CD4-positive, CD25-positive, alpha-beta regulatory T cell (primary cell): ENCODE results near the gene BBX. TPM values are rescaled to one million over a fixed set of nuclear protein-coding genes. Genes with fewer than 3 reads are reported as not detected.
A peak's percentile ranks its signal among the peaks of the same experiment; 100 is the strongest.

ENCODE experiments used
- ATAC-seq, 2 donors: fragments of 150-1000 bp; cut with Tn5 transposase; one replicate each; pipeline ENCODE4 v1.10.0; 2021; ENCODE audit warnings: low read depth in 2 of 2, moderate number of reproducible peaks in 2 of 2, moderate library complexity in 1 of 2
- DNase-seq, 3 donors: peaks; one replicate each; pipeline versions ENCODE4 v3.0.0 to v3.0.0-alpha.2; 2012 to 2022; ENCODE audit warnings: mixed read lengths in 1 of 3
- H3K27ac ChIP-seq: one replicate; pipeline ENCODE4 v1.7.0; 2013; ENCODE audit warnings: mild to moderate bottlenecking, low read length; ENCODE audit not compliant: insufficient read depth, poor library complexity, severe bottlenecking
- H3K27me3 ChIP-seq: one replicate; pipeline ENCODE4 v1.7.0; 2013; ENCODE audit warnings: low read length; ENCODE audit not compliant: control insufficient read depth, insufficient read depth
- H3K36me3 ChIP-seq: one replicate; pipeline ENCODE4 v1.7.0; 2013; ENCODE audit warnings: mild to moderate bottlenecking, low read length, moderate library complexity; ENCODE audit not compliant: control insufficient read depth, insufficient read depth
- H3K4me1 ChIP-seq: 2 replicates; pipeline ENCODE4 v1.7.0; 2013; ENCODE audit warnings: mild to moderate bottlenecking, low read length; ENCODE audit not compliant: insufficient read depth, control insufficient read depth, poor library complexity, severe bottlenecking
- H3K4me3 ChIP-seq: one replicate; pipeline ENCODE4 v1.7.0; 2013; ENCODE audit warnings: low read depth, mild to moderate bottlenecking, low read length, moderate library complexity
- H3K9me3 ChIP-seq, 2 experiments: 1 replicate in 1 of 2; 2 replicates in 1 of 2; pipeline ENCODE4 v1.7.0; 2013; ENCODE audit warnings: low read length in 2 of 2, mild to moderate bottlenecking in 1 of 2, moderate library complexity in 1 of 2; ENCODE audit not compliant: control insufficient read depth in 2 of 2
- H3K27ac Mint-ChIP-seq, 3 donors: one replicate each; pipeline ENCODE4 v1.8.0; 2020 to 2022; ENCODE audit warnings: mild to moderate bottlenecking in 3 of 3, mixed read lengths in 3 of 3, moderate library complexity in 2 of 3
- H3K27me3 Mint-ChIP-seq: one replicate; pipeline ENCODE4 v1.8.0; 2022; ENCODE audit warnings: mild to moderate bottlenecking, mixed read lengths
- H3K36me3 Mint-ChIP-seq: one replicate; pipeline ENCODE4 v1.8.0; 2020; ENCODE audit warnings: mixed read lengths
- H3K4me1 Mint-ChIP-seq, 4 donors: one replicate each; pipeline ENCODE4 v1.8.0; 2020 to 2022; ENCODE audit warnings: mixed read lengths in 4 of 4, mild to moderate bottlenecking in 1 of 4
- H3K4me3 Mint-ChIP-seq, 4 donors: one replicate each; pipeline ENCODE4 v1.8.0; 2020 to 2022; ENCODE audit warnings: mild to moderate bottlenecking in 4 of 4, mixed read lengths in 4 of 4, moderate library complexity in 3 of 4
- H3K9me3 Mint-ChIP-seq, 7 donors: one replicate each; pipeline ENCODE4 v1.8.0; 2020 to 2022; ENCODE audit warnings: mixed read lengths in 7 of 7, mild to moderate bottlenecking in 3 of 7, moderate library complexity in 2 of 7
- polyA plus RNA-seq, 4 donors: library from polyadenylated mRNA; unstranded; fragments of 300-500 nt; fragmentation: Illumina TruSeq; gene quantifications; one replicate each; pipeline ENCODE4 v1.2.3, GENCODE V29; 2021
- total RNA-seq: library from RNA; stranded (reverse); gene quantifications from one replicate; pipeline ENCODE4 v1.2.3, GENCODE V29; 2022

Gene BBX
- total and polyA plus RNA-seq, 5 donors from 2014 or later: 62.1 to 96.2 (median 82.8) TPM

- Histone ChIP-seq H3K9me3 (no peaks in the 10 kb centered on the region), H3K27me3 (no peaks in the 10 kb centered on the region)
- peaks cover 0 to 12% (median 5%) of the 10 kb centered on the region in 4 donors for H3K4me1 Mint-ChIP-seq
Observed at GRCh38 chr3:107772016-107772415, 249.3 kb downstream of the BBX start.

DNA sequence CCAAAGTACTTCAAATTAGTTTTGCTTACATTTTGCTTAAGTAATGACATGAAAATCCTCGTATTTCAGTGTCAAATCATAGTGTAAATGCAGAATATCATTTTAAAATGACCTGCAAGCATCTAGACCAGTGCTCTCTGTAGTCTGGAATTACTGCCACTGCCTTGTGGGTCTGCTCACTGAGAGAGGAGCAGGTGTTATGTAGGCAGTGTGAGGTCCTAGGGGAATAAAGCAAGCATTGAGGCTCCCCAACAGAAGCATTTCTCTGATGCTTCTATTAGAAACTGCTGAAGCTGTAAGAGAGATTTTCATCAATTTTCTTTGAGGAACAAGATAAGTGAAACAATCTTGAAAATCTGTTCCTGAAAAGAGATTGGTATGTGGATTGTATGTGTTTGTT, 253.2 kb downstream of the BBX start:
- Mint-ChIP-seq H3K36me3 (peaks cover 52% of the 10 kb centered on the region), H3K27me3 (no peaks in the 10 kb centered on the region), H3K27ac (no peak overlapping the region), H3K9me3 (no peaks in the 10 kb centered on the region), H3K4me1 (peaks cover 0 to 10% (median under 1%) of the 10 kb centered on the region in 4 donors), H3K4me3 (no peak overlapping the region)
- DNase-seq (no peak), ATAC-seq (no peak)
- Histone ChIP-seq H3K27ac (no peak overlapping the region), H3K36me3 (peaks cover 55% of the 10 kb centered on the region), H3K27me3 (no peaks in the 10 kb centered on the region), H3K4me3 (no peak overlapping the region), H3K4me1 (no peaks in the 10 kb centered on the region), H3K9me3 (no peaks in the 10 kb centered on the region)

More at GRCh38 chr3:107772016-107772415, 249.3 kb downstream of the BBX start:
- H3K36me3 Mint-ChIP-seq: peaks cover 44% of the 10 kb centered on the region
- H3K27ac ChIP-seq: no peak overlapping the region
- H3K36me3 ChIP-seq: peaks cover 30% of the 10 kb centered on the region
- H3K4me1 ChIP-seq: no peaks in the 10 kb centered on the region
- no peaks in the 10 kb centered on the region for H3K27me3 Mint-ChIP-seq
- no peak overlapping the region for H3K27ac Mint-ChIP-seq
- DNase-seq (no peak), ATAC-seq (no peak)
- H3K4me3 Mint-ChIP-seq: no peak overlapping the region
- no peak overlapping the region for H3K4me3 ChIP-seq
- no peaks in the 10 kb centered on the region for H3K9me3 Mint-ChIP-seq

GRCh38 chr3:107781253-107781652, 258.5 kb downstream of the BBX start:
- no peak overlapping the region for H3K27ac Mint-ChIP-seq
- H3K36me3 Mint-ChIP-seq: peaks cover 54% of the 10 kb centered on the region
- H3K36me3 ChIP-seq: peaks cover 51% of the 10 kb centered on the region
- no peaks in the 10 kb centered on the region for H3K27me3 Mint-ChIP-seq
- no peak overlapping the region for H3K4me3 ChIP-seq
- peaks cover 0 to 18% (median 0%) of the 10 kb centered on the region in 4 donors for H3K4me1 Mint-ChIP-seq
- H3K27ac ChIP-seq: no peak overlapping the region
- H3K4me3 Mint-ChIP-seq: no peak overlapping the region
- H3K27me3 ChIP-seq: no peaks in the 10 kb centered on the region
- ATAC-seq (no peak), DNase-seq (no peak)
- H3K9me3 ChIP-seq: no peaks in the 10 kb centered on the region
- H3K4me1 ChIP-seq: no peaks in the 10 kb centered on the region
- peaks cover 0 to 1% (median 0%) of the 10 kb centered on the region in 7 donors for H3K9me3 Mint-ChIP-seq

DNA sequence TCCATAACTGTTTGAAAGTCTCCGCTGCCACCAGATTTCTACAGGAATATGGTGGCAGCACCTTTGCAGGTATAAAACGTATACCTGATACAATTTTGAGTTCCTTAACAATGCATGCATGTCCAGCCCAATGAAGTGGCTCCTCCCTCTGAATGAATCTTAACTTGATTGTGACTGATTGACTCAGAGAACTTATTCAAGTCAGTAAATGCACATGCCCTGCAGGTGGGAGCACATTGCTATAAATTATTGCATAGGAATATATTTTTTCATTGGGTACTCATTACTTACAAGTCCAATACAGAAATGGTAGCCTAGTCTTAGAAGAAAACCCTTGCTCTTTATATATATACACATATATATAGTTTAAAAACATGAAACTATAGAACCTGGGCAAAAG, 259.3 kb downstream of the BBX start:
- Mint-ChIP-seq H3K4me3 (no peak overlapping the region), H3K9me3 (peaks cover 0 to 1% (median 0%) of the 10 kb centered on the region in 7 donors), H3K27me3 (no peaks in the 10 kb centered on the region), H3K4me1 (peaks cover 0 to 18% (median under 1%) of the 10 kb centered on the region in 4 donors), H3K27ac (no peak overlapping the region), H3K36me3 (peaks cover 62% of the 10 kb centered on the region)
- Histone ChIP-seq H3K27me3 (no peaks in the 10 kb centered on the region), H3K36me3 (peaks cover 48% of the 10 kb centered on the region), H3K4me1 (no peaks in the 10 kb centered on the region), H3K9me3 (no peaks in the 10 kb centered on the region), H3K4me3 (no peak overlapping the region), H3K27ac (no peak overlapping the region)
- ATAC-seq: no peak
- no peak for DNase-seq

DNA sequence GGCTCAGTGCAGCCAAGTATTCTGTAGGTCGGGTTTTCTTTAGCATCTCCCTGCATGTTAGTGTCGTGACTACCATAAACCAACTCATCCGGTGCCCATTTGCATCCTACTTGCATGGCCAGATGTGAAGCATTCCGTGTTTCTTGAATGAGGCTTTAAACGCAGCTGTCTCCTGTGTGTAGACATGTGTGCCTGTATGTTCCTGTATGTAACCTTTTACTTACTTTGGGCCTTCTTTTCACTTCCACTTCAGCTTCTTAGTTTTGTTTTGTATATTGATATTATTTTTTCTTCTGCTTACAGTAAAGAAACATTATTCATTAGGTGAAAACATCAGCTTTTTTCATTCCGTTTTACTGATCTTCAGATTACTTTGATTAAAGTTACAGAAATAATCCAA, 267.9 kb downstream of the BBX start:
- Mint-ChIP-seq H3K27ac (no peak overlapping the region), H3K4me3 (no peak overlapping the region), H3K9me3 (no peaks in the 10 kb centered on the region), H3K27me3 (no peaks in the 10 kb centered on the region), H3K4me1 (peaks cover 0 to 16% (median 6%) of the 10 kb centered on the region in 4 donors), H3K36me3 (peaks cover 46% of the 10 kb centered on the region)
- Histone ChIP-seq H3K4me1 (no peaks in the 10 kb centered on the region), H3K9me3 (no peaks in the 10 kb centered on the region), H3K27me3 (no peaks in the 10 kb centered on the region), H3K36me3 (peaks cover 32% of the 10 kb centered on the region), H3K4me3 (no peak overlapping the region), H3K27ac (no peak overlapping the region)
- ATAC-seq (no peak), DNase-seq (no peak)

DNA sequence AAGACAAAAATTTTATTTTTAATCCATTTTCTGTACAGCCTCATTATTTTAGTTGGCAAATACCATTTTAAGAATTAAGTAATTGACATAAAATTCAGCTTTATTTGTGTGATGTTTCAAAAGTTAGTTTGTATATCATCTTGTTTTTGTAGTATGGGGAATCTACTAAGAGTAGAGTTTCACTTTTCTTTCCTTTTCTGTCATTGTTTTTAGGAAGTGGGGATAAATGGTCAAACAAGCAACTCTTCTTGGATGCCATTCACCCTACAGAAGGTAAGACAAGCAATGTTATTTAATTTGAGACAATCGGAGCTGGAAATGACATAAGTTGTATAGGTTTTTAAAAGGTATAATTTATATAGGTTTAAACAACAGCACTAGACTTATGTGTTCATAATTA, 268.3 kb downstream of the BBX start:
- Histone ChIP-seq H3K27me3 (no peaks in the 10 kb centered on the region), H3K27ac (no peak overlapping the region), H3K9me3 (no peaks in the 10 kb centered on the region), H3K36me3 (peaks cover 34% of the 10 kb centered on the region), H3K4me3 (no peak overlapping the region), H3K4me1 (no peaks in the 10 kb centered on the region)
- Mint-ChIP-seq H3K27me3 (no peaks in the 10 kb centered on the region), H3K4me3 (no peak overlapping the region), H3K4me1 (peaks cover 0 to 17% (median 5%) of the 10 kb centered on the region in 4 donors), H3K27ac (no peak overlapping the region), H3K36me3 (peaks cover 45% of the 10 kb centered on the region), H3K9me3 (no peaks in the 10 kb centered on the region)
- no peak for DNase-seq
- no peak for ATAC-seq

DNA sequence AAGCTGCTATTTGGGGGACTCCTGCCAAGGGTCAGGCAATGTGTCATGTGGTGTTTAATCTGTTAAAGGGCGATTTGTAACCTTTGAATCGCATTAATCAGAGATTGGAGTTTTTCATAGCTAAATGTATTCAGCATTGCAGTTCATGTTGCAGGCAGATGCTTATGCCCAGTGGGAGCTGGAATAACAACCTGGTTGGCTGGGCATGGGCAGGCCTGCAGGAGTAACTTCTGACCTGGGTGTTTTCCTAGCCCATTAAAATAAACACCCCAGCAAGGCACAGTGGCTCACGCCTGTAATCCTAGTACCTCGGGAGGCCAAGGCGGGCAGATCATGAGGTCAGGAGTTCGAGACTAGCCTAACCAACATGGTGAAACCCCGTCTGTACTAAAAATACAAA, 268.7 kb downstream of the BBX start:
- Histone ChIP-seq H3K9me3 (no peaks in the 10 kb centered on the region), H3K4me3 (no peak overlapping the region), H3K27ac (no peak overlapping the region), H3K27me3 (no peaks in the 10 kb centered on the region), H3K4me1 (no peaks in the 10 kb centered on the region), H3K36me3 (peaks cover 34% of the 10 kb centered on the region)
- Mint-ChIP-seq H3K9me3 (no peaks in the 10 kb centered on the region), H3K36me3 (peaks cover 43% of the 10 kb centered on the region), H3K27ac (no peak overlapping the region), H3K27me3 (no peaks in the 10 kb centered on the region), H3K4me3 (no peak overlapping the region), H3K4me1 (peaks cover 0 to 20% (median 7%) of the 10 kb centered on the region in 4 donors)
- no peak for DNase-seq
- ATAC-seq: no peak

- H3K36me3 Mint-ChIP-seq: peaks cover 40% of the 10 kb centered on the region
- no peak overlapping the region for H3K4me3 Mint-ChIP-seq
- H3K27me3 Mint-ChIP-seq: no peaks in the 10 kb centered on the region
- no peaks in the 10 kb centered on the region for H3K9me3 Mint-ChIP-seq
- Histone ChIP-seq H3K27me3 (no peaks in the 10 kb centered on the region), H3K36me3 (peaks cover 44% of the 10 kb centered on the region), H3K4me1 (no peaks in the 10 kb centered on the region), H3K4me3 (no peak overlapping the region), H3K27ac (no peak overlapping the region), H3K9me3 (no peaks in the 10 kb centered on the region)
- H3K27ac Mint-ChIP-seq: peak overlapping the region in 1 of 3 donors; percentile 4
- DNase-seq: no peak
- no peak for ATAC-seq
- H3K4me1 Mint-ChIP-seq: peaks cover 0 to 11% (median 4%) of the 10 kb centered on the region in 4 donors
Observed at GRCh38 chr3:107794664-107795443, 272.1 kb downstream of the BBX start.
